ENCODE results near the gene LMO2.

Gene LMO2

GRCh38 chr11:33895752-33896137 lies 3.9 kb upstream of the LMO2 start:
- no peak overlapping the region for H3K4me3 ChIP-seq (IDR thresholded peaks at IDR 0.05; ENCODE audit: insufficient read depth, low read depth, low read length)
- no peak for TF ChIP-seq CTCF (conservative IDR thresholded peaks at IDR 0.05; ENCODE audit: low read depth, low read length)
- peaks cover 14% of the 10 kb centered on the region; the same call in 1 of the 2 replicates for H3K27me3 ChIP-seq (ENCODE audit: insufficient read depth, low read depth)
- peaks cover 5% of the 10 kb centered on the region for H3K4me1 ChIP-seq (ENCODE audit: low read depth, poor library complexity, severe bottlenecking)
- no peak overlapping the region for H2AFZ ChIP-seq (ENCODE audit: low read depth)
- H3K27ac ChIP-seq = no peak overlapping the region
- no peak overlapping the region for H3K9ac ChIP-seq
- H3K36me3 ChIP-seq (ENCODE audit: insufficient read depth) = no peaks in the 10 kb centered on the region
- H3K4me2 ChIP-seq = no peak overlapping the region
- no peaks in the 10 kb centered on the region for H3K79me2 ChIP-seq (ENCODE audit: insufficient read depth, low read depth)
- H4K20me1 ChIP-seq (ENCODE audit: insufficient read depth) = no peaks in the 10 kb centered on the region

DNA sequence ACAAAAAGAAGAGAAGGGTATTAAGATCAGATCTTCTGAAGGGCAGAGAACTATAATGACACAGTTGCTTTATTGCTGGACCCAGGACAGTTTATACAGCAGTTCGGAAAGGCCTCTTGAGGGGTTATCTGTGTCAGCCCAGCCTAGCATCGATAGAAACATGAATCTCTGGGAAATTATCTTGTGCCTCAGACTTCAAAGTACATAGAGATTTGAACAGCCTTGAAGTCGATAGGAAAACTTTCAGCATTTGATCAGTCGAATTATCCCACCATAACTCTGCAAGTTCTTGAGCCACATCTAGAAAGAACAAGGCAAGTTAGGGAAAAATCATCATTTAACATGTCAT lies 2.5 kb upstream of the LMO2 start:
- Histone ChIP-seq H3K79me2 (ENCODE audit: insufficient read depth, low read depth) (no peaks in the 10 kb centered on the region), H3K4me3 (IDR thresholded peaks at IDR 0.05; ENCODE audit: insufficient read depth, low read depth, low read length) (no peak overlapping the region), H3K9ac (no peak overlapping the region), H3K4me2 (peak overlapping the region; percentile 28; the same call in 1 of the 2 replicates), H2AFZ (ENCODE audit: low read depth) (no peak overlapping the region), H3K27me3 (ENCODE audit: insufficient read depth, low read depth) (peaks cover 14% of the 10 kb centered on the region; the same call in 1 of the 2 replicates), H3K4me1 (ENCODE audit: low read depth, poor library complexity, severe bottlenecking) (peaks cover 5% of the 10 kb centered on the region), H4K20me1 (ENCODE audit: insufficient read depth) (no peaks in the 10 kb centered on the region), H3K27ac (no peak overlapping the region), H3K36me3 (ENCODE audit: insufficient read depth) (no peaks in the 10 kb centered on the region)
- no peak for TF ChIP-seq CTCF (conservative IDR thresholded peaks at IDR 0.05; ENCODE audit: low read depth, low read length)

DNA sequence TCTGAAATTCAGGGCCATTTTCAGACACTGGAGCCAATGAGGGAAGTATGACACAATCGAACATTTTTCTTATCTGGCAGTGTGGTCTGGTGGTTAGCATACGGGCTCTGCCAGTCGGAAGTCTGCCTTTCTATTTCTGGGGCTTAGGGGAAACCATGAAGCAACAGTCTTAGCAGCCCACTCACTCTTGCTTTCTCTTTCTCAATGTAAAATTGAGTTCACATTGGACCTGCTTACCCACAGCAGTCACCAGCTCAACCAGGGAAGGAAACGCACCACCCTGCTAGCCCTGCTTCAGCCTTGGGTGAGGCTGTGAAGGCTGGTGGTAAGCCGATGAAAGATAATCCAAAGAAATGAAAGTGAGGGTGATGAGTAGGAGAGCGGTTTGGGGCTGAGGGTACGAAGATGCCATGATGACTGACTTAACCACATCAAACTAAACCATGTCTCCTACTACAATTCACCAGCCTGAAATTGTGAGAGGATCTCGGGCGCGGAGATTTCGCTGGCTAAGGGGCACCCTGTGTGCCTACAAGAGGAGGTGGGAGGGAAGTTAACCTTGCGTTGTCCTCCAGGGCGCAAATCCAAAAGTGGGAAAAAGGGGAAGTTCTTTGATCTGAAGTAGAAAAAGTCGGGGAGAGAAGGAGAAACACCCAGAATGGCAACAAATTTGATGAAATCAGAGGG lies 2.0 kb upstream of the LMO2 start:
- H3K27me3 ChIP-seq (ENCODE audit: insufficient read depth, low read depth) = peaks cover 14% of the 10 kb centered on the region; the same call in 1 of the 2 replicates
- H3K27ac ChIP-seq = no peak overlapping the region
- no peak for TF ChIP-seq CTCF (conservative IDR thresholded peaks at IDR 0.05; ENCODE audit: low read depth, low read length)
- peaks cover 5% of the 10 kb centered on the region for H3K4me1 ChIP-seq (ENCODE audit: low read depth, poor library complexity, severe bottlenecking)
- H3K9ac ChIP-seq = no peak overlapping the region
- H3K4me3 ChIP-seq (IDR thresholded peaks at IDR 0.05; ENCODE audit: insufficient read depth, low read depth, low read length) = no peak overlapping the region
- no peaks in the 10 kb centered on the region for H3K36me3 ChIP-seq (ENCODE audit: insufficient read depth)
- no peaks in the 10 kb centered on the region for H3K79me2 ChIP-seq (ENCODE audit: insufficient read depth, low read depth)
- H4K20me1 ChIP-seq (ENCODE audit: insufficient read depth) = no peaks in the 10 kb centered on the region
- no peak overlapping the region for H2AFZ ChIP-seq (ENCODE audit: low read depth)
- H3K4me2 ChIP-seq = peak overlapping the region; percentile 28; the same call in 1 of the 2 replicates

- Histone ChIP-seq H2AFZ (ENCODE audit: low read depth) (no peak overlapping the region), H3K79me2 (ENCODE audit: insufficient read depth, low read depth) (no peaks in the 10 kb centered on the region), H3K4me2 (peak overlapping the region; percentile 28; the same call in 1 of the 2 replicates), H4K20me1 (ENCODE audit: insufficient read depth) (no peaks in the 10 kb centered on the region), H3K9ac (no peak overlapping the region), H3K36me3 (ENCODE audit: insufficient read depth) (no peaks in the 10 kb centered on the region), H3K27me3 (ENCODE audit: insufficient read depth, low read depth) (peaks cover 14% of the 10 kb centered on the region; the same call in 1 of the 2 replicates), H3K4me3 (IDR thresholded peaks at IDR 0.05; ENCODE audit: insufficient read depth, low read depth, low read length) (no peak overlapping the region), H3K4me1 (ENCODE audit: low read depth, poor library complexity, severe bottlenecking) (peaks cover 5% of the 10 kb centered on the region), H3K27ac (no peak overlapping the region)
- no peak for TF ChIP-seq CTCF (conservative IDR thresholded peaks at IDR 0.05; ENCODE audit: low read depth, low read length)
Measured at GRCh38 chr11:33892906-33893594, 1.2 kb upstream of the LMO2 start.
